Astrocyte (in vitro differentiated cells and primary cell): ENCODE measurements around the gene RAG1.

Source experiments
- CTCF ChIP-seq: IDR thresholded peaks from 2 replicates; pipeline ENCODE4 v1.5.1; 2011; ENCODE audit warnings: low read depth, mild to moderate bottlenecking, inconsistent platforms, low read length, moderate library complexity; ENCODE audit not compliant: insufficient read depth
- EZH2 ChIP-seq: IDR thresholded peaks from 2 replicates; pipeline ENCODE4 v1.6.1; 2012; ENCODE audit warnings: mild to moderate bottlenecking, low read length, inconsistent platforms; ENCODE audit not compliant: insufficient read depth

- TF ChIP-seq CTCF (no peak), EZH2 (no peak)
These were observed 15.9 kb downstream of the RAG1 start for GRCh38 chr11:36583667-36584066.
